Loucy (cell line): ENCODE data around the gene CCBE1.

Source experiments
- H2AFZ ChIP-seq: fragments of 200-600 bp; sonication (generic); 2 replicates; pipeline ENCODE4 v1.6.0; 2016; ENCODE audit warnings: antibody characterized with exemption, mild to moderate bottlenecking, low read length, moderate library complexity
- H3F3A ChIP-seq: fragments of 200-600 bp; 2 replicates; pipeline ENCODE4 v1.6.0; 2016; ENCODE audit warnings: antibody characterized with exemption, low read depth, mild to moderate bottlenecking
- H3K27me3 ChIP-seq: fragments of 200-600 bp; sonication (generic); 2 replicates; pipeline ENCODE4 v1.6.1; 2014; ENCODE audit warnings: low read length, mild to moderate bottlenecking; ENCODE audit not compliant: insufficient read depth, poor library complexity, severe bottlenecking
- H3K36me3 ChIP-seq: fragments of 200-600 bp; sonication (generic); 2 replicates; pipeline ENCODE4 v1.6.1; 2016; ENCODE audit warnings: low read length; ENCODE audit not compliant: insufficient read depth
- H3K4me1 ChIP-seq: fragments of 200-600 bp; sonication (generic); 2 replicates; pipeline ENCODE4 v1.5.1; 2014; ENCODE audit warnings: low read length, mild to moderate bottlenecking; ENCODE audit not compliant: insufficient read depth, poor library complexity, severe bottlenecking
- H3K4me2 ChIP-seq: fragments of 200-600 bp; sonication (generic); 2 replicates; pipeline ENCODE4 v1.6.0; 2014; ENCODE audit warnings: antibody characterized with exemption, low read length, low read depth, mild to moderate bottlenecking; ENCODE audit not compliant: poor library complexity, severe bottlenecking
- H3K4me3 ChIP-seq: fragments of 200-600 bp; sonication (generic); 2 replicates; pipeline ENCODE4 v1.5.1; 2014; ENCODE audit warnings: low read length, mild to moderate bottlenecking, mixed read lengths; ENCODE audit not compliant: poor library complexity, severe bottlenecking
- H3K79me2 ChIP-seq: fragments of 200-600 bp; sonication (generic); 2 replicates; pipeline ENCODE4 v1.6.1; 2014; ENCODE audit warnings: low read length; ENCODE audit not compliant: insufficient read depth
- H3K9ac ChIP-seq: fragments of 200-600 bp; sonication (generic); 2 replicates; pipeline ENCODE4 v1.6.0; 2014; ENCODE audit warnings: mild to moderate bottlenecking, low read depth, low read length, moderate library complexity; ENCODE audit not compliant: poor library complexity, severe bottlenecking
- H3K9me2 ChIP-seq: fragments of 200-600 bp; sonication (generic); replicated peaks from 2 replicates; pipeline ENCODE4 v1.6.1; 2016; ENCODE audit warnings: low read depth, low read length, mixed read lengths
- H3K9me3 ChIP-seq: fragments of 200-600 bp; sonication (generic); 2 replicates; pipeline ENCODE4 v1.6.1; 2014; ENCODE audit warnings: mild to moderate bottlenecking, antibody characterized with exemption, low read length, low read depth; ENCODE audit not compliant: insufficient read depth
- H4K20me1 ChIP-seq: fragments of 200-600 bp; sonication (generic); 2 replicates; pipeline ENCODE4 v1.6.0; 2014; ENCODE audit warnings: antibody characterized with exemption, low read length, mild to moderate bottlenecking; ENCODE audit not compliant: insufficient read depth, poor library complexity, severe bottlenecking
- EZH2phosphoT487 ChIP-seq: fragments of 200-600 bp; IDR thresholded peaks from 2 replicates; pipeline ENCODE4 v1.6.1; 2018; ENCODE audit warnings: antibody characterized with exemption, mild to moderate bottlenecking, moderate library complexity, borderline replicate concordance
- TF ChIP-seq, protein P1 (sequence below): fragments of 200-600 bp; sonication (generic); conservative IDR thresholded peaks from 2 replicates; pipeline ENCODE4 v1.5.1; 2014; ENCODE audit warnings: mild to moderate bottlenecking, antibody characterized with exemption, low read length

CCBE1 gene

DNA sequence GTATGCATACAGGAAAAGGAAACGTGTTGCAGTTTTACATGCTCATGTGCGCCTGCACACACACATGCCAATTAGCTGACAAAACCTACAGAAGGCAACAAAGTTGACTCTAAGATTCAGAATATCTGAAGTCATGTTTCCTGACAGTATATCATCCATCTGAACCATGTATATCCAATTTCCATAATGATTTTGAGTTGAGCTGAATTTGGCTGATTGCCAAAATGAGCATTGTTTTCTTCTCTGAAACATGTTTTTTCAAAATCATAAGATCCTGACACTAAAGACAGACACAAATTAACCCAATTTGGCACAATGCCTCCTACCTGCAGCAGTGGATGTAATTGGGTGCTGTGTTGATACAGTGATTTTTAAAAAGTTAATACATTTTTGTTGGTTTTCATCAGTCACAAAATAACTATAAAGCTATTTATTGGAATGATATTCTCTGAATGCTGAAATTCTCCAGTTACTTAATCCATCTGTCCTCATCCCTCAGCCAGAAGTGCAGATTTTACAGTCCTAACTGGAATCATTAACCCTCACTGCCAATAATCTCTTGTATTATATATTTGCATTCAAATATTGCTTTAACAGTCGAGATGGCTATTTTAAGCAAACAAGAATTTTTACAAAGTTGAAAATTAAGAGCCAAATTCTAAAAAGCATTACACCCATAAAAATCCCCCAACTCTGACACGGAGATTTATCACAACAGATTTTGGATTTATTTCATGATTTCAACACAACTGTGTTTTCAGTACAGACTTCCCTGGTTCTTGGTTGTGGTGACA is 176.5 kb downstream of the CCBE1 start:
- no peak overlapping the region for H3K4me3 ChIP-seq
- TF ChIP-seq, protein P1, sequence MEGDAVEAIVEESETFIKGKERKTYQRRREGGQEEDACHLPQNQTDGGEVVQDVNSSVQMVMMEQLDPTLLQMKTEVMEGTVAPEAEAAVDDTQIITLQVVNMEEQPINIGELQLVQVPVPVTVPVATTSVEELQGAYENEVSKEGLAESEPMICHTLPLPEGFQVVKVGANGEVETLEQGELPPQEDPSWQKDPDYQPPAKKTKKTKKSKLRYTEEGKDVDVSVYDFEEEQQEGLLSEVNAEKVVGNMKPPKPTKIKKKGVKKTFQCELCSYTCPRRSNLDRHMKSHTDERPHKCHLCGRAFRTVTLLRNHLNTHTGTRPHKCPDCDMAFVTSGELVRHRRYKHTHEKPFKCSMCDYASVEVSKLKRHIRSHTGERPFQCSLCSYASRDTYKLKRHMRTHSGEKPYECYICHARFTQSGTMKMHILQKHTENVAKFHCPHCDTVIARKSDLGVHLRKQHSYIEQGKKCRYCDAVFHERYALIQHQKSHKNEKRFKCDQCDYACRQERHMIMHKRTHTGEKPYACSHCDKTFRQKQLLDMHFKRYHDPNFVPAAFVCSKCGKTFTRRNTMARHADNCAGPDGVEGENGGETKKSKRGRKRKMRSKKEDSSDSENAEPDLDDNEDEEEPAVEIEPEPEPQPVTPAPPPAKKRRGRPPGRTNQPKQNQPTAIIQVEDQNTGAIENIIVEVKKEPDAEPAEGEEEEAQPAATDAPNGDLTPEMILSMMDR: no peak
- no peak for TF ChIP-seq EZH2phosphoT487
- H3K36me3 ChIP-seq: no peaks in the 10 kb centered on the region
- H3K9ac ChIP-seq: no peak overlapping the region
- H3K9me2 ChIP-seq: no peaks in the 10 kb centered on the region
- no peak overlapping the region for H2AFZ ChIP-seq
- H3K4me2 ChIP-seq: no peak overlapping the region
- no peaks in the 10 kb centered on the region for H3K27me3 ChIP-seq
- H4K20me1 ChIP-seq: no peaks in the 10 kb centered on the region
- H3K79me2 ChIP-seq: no peaks in the 10 kb centered on the region
- H3K4me1 ChIP-seq: no peaks in the 10 kb centered on the region
- no peaks in the 10 kb centered on the region for H3K9me3 ChIP-seq
- H3F3A ChIP-seq: no peaks in the 10 kb centered on the region

DNA sequence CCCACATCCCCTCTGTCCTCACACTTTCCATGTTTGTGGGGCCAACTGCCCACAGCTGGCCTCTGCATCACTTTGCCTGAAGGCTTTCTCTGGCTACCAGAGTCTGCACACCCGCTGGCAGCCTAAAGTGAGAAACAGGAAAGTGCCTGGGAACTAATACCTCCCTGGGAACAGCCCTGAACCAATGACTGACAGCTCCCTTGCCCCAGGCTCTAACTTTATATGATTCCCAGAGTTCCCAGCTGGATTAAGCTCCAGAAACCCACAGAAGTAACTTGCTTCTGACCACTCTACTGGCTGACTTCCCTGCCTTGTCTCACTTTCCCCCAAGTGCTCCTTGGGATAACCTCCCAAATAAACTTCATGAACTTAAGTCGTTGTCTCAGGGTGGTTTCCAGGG is 178.5 kb downstream of the CCBE1 start:
- TF ChIP-seq EZH2phosphoT487: no peak
- TF ChIP-seq, protein P1: no peak
- Histone ChIP-seq H3K9me2 (no peaks in the 10 kb centered on the region), H3K79me2 (no peaks in the 10 kb centered on the region), H3K4me3 (no peak overlapping the region), H3F3A (no peaks in the 10 kb centered on the region), H3K9me3 (no peaks in the 10 kb centered on the region), H4K20me1 (no peaks in the 10 kb centered on the region), H3K27me3 (no peaks in the 10 kb centered on the region), H3K36me3 (no peaks in the 10 kb centered on the region), H3K4me1 (no peaks in the 10 kb centered on the region), H3K4me2 (no peak overlapping the region), H2AFZ (no peak overlapping the region), H3K9ac (no peak overlapping the region)

DNA sequence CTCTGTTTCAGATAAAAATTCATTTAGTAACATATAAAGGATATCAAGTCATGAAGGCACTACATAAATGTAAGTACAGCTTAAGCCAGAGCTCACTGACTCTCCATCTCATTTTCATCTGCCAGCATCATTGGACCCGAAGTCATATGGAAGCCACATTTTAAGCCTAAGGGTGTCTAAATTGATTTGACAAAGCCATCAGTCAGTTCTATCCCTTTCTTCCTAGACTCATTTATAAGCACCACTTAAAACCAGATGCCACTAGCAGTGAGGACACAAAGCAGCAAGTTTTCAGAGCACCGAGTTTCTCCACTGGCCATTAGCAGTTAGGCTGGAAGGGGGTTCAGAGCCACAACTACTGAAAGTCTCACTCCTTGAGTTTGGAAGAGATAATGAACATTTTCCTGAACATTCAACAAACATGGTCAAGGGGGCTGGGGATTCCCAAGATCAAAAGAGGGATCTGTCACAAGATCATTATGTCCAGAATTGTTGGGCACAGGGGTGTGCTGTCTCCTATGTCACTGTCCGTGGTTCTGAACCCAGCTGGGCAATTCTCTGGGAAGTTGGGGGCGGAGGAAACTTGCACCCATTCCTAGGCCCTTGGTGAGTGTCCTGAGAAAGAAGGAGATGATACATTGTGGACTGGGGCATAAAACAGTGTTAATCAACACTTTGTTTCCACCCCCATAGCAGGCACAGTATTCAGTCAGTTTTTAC is 179.6 kb downstream of the CCBE1 start:
- Histone ChIP-seq H3K4me2 (no peak overlapping the region), H3K4me1 (no peaks in the 10 kb centered on the region), H3K4me3 (no peak overlapping the region), H3K27me3 (no peaks in the 10 kb centered on the region), H3K79me2 (no peaks in the 10 kb centered on the region), H3K36me3 (no peaks in the 10 kb centered on the region), H3K9ac (no peak overlapping the region), H2AFZ (no peak overlapping the region), H3K9me3 (no peaks in the 10 kb centered on the region), H3K9me2 (no peaks in the 10 kb centered on the region), H3F3A (no peaks in the 10 kb centered on the region), H4K20me1 (no peaks in the 10 kb centered on the region)
- TF ChIP-seq, protein P1: no peak
- no peak for TF ChIP-seq EZH2phosphoT487
